ENCODE results near the gene MRM1.

Gene MRM1

GRCh38 chr17:36627101-36627500, 25.7 kb downstream of the MRM1 start:
- DNase-seq (ENCODE audit: low read depth): no peak
- H3K4me3 ChIP-seq (ENCODE audit: low read depth, low read length): no peak overlapping the region
- no peak for TF ChIP-seq CTCF (IDR thresholded peaks at IDR 0.05; ENCODE audit: insufficient read depth, low read depth, low read length, missing control alignments)

- no peak overlapping the region for H3K4me3 ChIP-seq (ENCODE audit: low read depth, low read length)
- no peak for DNase-seq (ENCODE audit: low read depth)
- no peak for TF ChIP-seq CTCF (IDR thresholded peaks at IDR 0.05; ENCODE audit: insufficient read depth, low read depth, low read length, missing control alignments)
Observed at GRCh38 chr17:36628576-36628975, 27.2 kb downstream of the MRM1 start.

GRCh38 chr17:36629252-36629847, 28.0 kb downstream of the MRM1 start:
- TF ChIP-seq CTCF (IDR thresholded peaks at IDR 0.05; ENCODE audit: insufficient read depth, low read depth, low read length, missing control alignments): peak; percentile 97
- no peak overlapping the region for H3K4me3 ChIP-seq (ENCODE audit: low read depth, low read length)
- peak; percentile 79 for DNase-seq (ENCODE audit: low read depth)

GRCh38 chr17:36629970-36630502, 28.7 kb downstream of the MRM1 start:
- no peak for DNase-seq (ENCODE audit: low read depth)
- H3K4me3 ChIP-seq (ENCODE audit: low read depth, low read length): no peak overlapping the region
- TF ChIP-seq CTCF (IDR thresholded peaks at IDR 0.05; ENCODE audit: insufficient read depth, low read depth, low read length, missing control alignments): no peak

GRCh38 chr17:36631022-36631421, 29.6 kb downstream of the MRM1 start:
- TF ChIP-seq CTCF (IDR thresholded peaks at IDR 0.05; ENCODE audit: insufficient read depth, low read depth, low read length, missing control alignments): no peak
- H3K4me3 ChIP-seq (ENCODE audit: low read depth, low read length): no peak overlapping the region
- no peak for DNase-seq (ENCODE audit: low read depth)

- TF ChIP-seq CTCF (IDR thresholded peaks at IDR 0.05; ENCODE audit: insufficient read depth, low read depth, low read length, missing control alignments): no peak
- H3K4me3 ChIP-seq (ENCODE audit: low read depth, low read length): no peak overlapping the region
- DNase-seq (ENCODE audit: low read depth): no peak
Observed at GRCh38 chr17:36632916-36633771, 31.8 kb downstream of the MRM1 start.

Data from GM12865 (cell line).